Mesodermal cell (in vitro differentiated cells): ENCODE data around the gene PIEZO1.

ENCODE experiments used
- H3K27ac ChIP-seq: 2 replicates; pipeline ENCODE4 v1.7.0; 2013; ENCODE audit warnings: mild to moderate bottlenecking, low read depth, low read length, moderate library complexity; ENCODE audit not compliant: severe bottlenecking
- H3K36me3 ChIP-seq: 2 replicates; pipeline ENCODE4 v1.7.1; 2013; ENCODE audit warnings: mild to moderate bottlenecking, low read length, moderate library complexity; ENCODE audit not compliant: control insufficient read depth, insufficient read depth
- H3K4me1 ChIP-seq: one replicate; pipeline ENCODE4 v1.7.1; 2013; ENCODE audit warnings: mild to moderate bottlenecking, low read length; ENCODE audit not compliant: insufficient read depth, control insufficient read depth, poor library complexity, severe bottlenecking
- H3K4me3 ChIP-seq: 2 replicates; pipeline ENCODE4 v1.7.0; 2013; ENCODE audit warnings: low read length, control low read depth, mild to moderate bottlenecking; ENCODE audit not compliant: insufficient read depth, poor library complexity, severe bottlenecking; ENCODE audit errors: extremely low read depth
- H3K9me3 ChIP-seq: 2 replicates; pipeline ENCODE4 v1.7.1; 2013; ENCODE audit warnings: mild to moderate bottlenecking, low read length, moderate library complexity; ENCODE audit not compliant: control insufficient read depth
- WGBS, 2 experiments: methylation state at CpG; one replicate each; pipeline ENCODE4 v1.1.5; 2013; ENCODE audit warnings: missing lambda C conversion rate in 2 of 2; ENCODE audit not compliant: insufficient coverage in 2 of 2; 5-methylcytosine and 5-hydroxymethylcytosine counted together

Gene PIEZO1

GRCh38 chr16:88712362-88712979 lies 72.5 kb downstream of the PIEZO1 start:
- peaks cover 47% of the 10 kb centered on the region for H3K36me3 ChIP-seq
- no peak overlapping the region for H3K4me3 ChIP-seq
- no peak overlapping the region for H3K27ac ChIP-seq
- H3K9me3 ChIP-seq = no peaks in the 10 kb centered on the region
- 85 to 92% methylated on average over 21 to 22 of the region's 25 CpGs for WGBS, 2 experiments
- H3K4me1 ChIP-seq = peaks cover 2% of the 10 kb centered on the region

- Histone ChIP-seq H3K27ac (no peak overlapping the region), H3K4me1 (peaks cover 5% of the 10 kb centered on the region), H3K36me3 (peaks cover 40% of the 10 kb centered on the region), H3K4me3 (no peak overlapping the region), H3K9me3 (no peaks in the 10 kb centered on the region)
- WGBS, 2 experiments = 85 to 92% methylated on average over 16 to 17 of the region's 18 CpGs
Measured at GRCh38 chr16:88711750-88712340, 73.2 kb downstream of the PIEZO1 start.

- Histone ChIP-seq H3K36me3 (peaks cover 27% of the 10 kb centered on the region), H3K4me1 (peaks cover 5% of the 10 kb centered on the region), H3K27ac (no peak overlapping the region), H3K4me3 (no peak overlapping the region), H3K9me3 (no peaks in the 10 kb centered on the region)
- 88 to 90% methylated on average over 13 to 15 of the region's 16 CpGs for WGBS, 2 experiments
Measured at GRCh38 chr16:88710556-88710955, 74.5 kb downstream of the PIEZO1 start.

DNA sequence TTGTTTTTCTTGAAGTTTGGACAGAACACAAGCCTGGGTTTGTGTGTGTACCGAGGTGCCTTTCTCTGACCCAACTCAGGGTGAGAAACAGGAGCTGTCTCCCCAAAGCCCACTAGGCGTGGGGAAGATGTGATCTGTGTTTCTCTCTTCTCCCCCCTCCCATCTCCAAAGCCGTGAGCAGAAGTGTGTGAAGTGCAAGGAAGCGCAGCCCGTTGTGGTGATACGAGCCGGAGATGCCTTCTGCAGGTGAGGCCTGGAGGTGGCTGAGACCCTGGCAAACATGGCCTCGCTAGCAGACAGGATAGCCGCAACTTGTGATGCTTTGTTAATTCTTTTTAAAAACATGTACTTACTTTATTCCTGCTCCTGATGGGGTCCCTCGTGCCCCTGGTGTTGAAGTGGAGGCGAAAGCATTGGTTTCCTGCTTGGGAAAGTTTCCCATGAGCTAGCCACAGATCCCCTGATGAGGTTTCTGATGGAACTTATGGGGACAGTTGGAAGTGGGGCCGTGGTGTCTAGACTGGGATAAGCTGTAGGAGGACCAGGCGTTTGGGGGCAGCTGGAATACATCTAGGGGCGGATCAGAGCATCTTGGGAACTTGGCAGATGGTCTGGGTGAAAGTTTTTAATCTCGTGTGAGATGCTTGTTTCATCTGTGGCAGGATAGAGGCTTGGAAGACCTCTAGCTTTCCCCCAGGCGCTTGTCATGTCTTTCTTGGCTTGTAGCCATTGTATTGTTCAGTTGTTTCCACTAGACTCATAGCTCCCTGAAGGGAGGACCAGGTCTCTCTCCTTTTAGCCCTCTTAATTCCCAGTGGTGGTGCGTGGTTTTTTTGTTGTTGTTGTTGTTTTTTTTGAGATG lies 77.8 kb downstream of the PIEZO1 start:
- peak overlapping the region; percentile 95 for H3K4me3 ChIP-seq
- no peaks in the 10 kb centered on the region for H3K9me3 ChIP-seq
- WGBS, 2 experiments = 54 to 71% methylated on average over 10 to 11 of the region's 17 CpGs
- peak overlapping the region; percentile 16 for H3K27ac ChIP-seq
- peaks cover 25% of the 10 kb centered on the region for H3K4me1 ChIP-seq
- peaks cover 18% of the 10 kb centered on the region for H3K36me3 ChIP-seq

DNA sequence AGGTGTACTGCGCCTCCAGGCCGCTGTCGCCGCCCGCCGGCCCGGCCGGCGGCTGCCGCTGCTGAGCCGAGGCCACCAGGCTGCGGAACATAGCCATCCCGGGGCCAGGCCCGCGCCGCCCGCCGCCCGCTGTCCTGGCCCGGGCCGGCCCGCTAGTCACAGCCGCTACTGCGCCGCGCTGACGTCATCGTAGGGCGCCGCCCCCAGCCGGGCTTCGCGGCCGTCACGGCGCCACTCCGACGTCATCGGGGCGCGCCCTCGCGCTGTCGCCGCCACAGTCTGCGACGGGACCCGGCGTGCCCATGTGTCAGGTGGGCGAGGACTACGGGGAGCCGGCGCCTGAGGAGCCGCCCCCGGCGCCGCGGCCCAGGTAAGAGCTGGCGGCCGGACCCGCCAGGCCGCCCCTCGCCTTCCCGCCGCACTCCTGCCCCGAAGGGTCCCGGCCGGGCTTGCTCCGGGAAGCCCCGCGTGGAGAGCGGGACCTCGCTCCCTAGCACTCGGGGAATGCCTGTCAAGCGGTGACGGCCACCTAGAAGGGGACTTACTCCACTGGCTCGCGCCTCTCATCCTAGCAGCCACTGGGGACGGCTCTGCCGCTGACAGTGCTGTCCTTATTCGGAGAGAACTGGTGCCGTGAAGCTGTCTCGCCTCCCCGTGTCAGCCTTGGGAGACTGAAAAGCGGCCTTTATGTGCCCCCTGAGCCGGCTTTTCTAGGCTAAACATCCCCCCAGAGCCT lies 78.6 kb downstream of the PIEZO1 start, which contains the start of the genes CTU2 and RNF166:
TSS of gene CTU2 (plus strand) at position 275 of the 736 bp plus-strand sequence. CDS start at position 303, 28 bp downstream.
TSS of gene RNF166 (minus strand) at position 180 of the 736 bp plus-strand sequence. CDS start at position 97, 83 bp downstream.
- Histone ChIP-seq H3K27ac (peak within 1 kb of the TSS; percentile 41), H3K4me1 (peaks cover 33% of the 10 kb centered on the region), H3K9me3 (no peaks in the 10 kb centered on the region), H3K4me3 (peak within 1 kb of the TSS; percentile 95), H3K36me3 (peaks cover 20% of the 10 kb centered on the region)
- WGBS, 2 experiments = 0 to 1% methylated on average over 75 to 85 of the region's 86 CpGs

DNA sequence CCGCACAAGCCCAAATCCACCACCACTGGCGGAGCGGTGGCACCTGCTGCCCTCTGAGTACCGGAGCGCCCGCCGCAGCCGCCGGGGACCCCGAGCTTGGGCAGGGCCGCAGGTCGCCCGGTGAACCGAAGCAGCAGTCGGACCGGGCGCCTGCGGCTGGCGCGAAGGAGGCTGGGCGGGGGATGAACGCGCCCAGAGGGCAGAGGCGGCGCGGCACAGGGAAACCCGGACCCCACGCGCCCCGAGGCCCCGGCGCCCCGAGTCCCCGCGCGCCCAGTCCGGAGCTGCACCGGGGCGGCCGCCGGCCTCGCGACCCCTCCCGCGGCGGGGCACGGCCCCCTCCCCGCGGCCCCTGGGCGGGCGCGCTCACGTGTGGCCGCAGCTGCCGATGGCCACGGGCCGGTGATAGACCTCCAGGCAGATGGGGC lies 79.2 kb downstream of the PIEZO1 start:
- H3K4me1 ChIP-seq = peaks cover 39% of the 10 kb centered on the region
- WGBS, 2 experiments = 0 to 3% methylated on average over 15 to 53 of the region's 57 CpGs

GRCh38 chr16:88705076-88705684 lies 79.8 kb downstream of the PIEZO1 start:
- no peaks in the 10 kb centered on the region for H3K9me3 ChIP-seq
- peaks cover 23% of the 10 kb centered on the region for H3K36me3 ChIP-seq
- H3K4me3 ChIP-seq = peak overlapping the region; percentile 95
- no peak overlapping the region for H3K27ac ChIP-seq
- peaks cover 43% of the 10 kb centered on the region for H3K4me1 ChIP-seq
- 52 to 55% methylated on average over 9 of the region's 9 CpGs for WGBS, 2 experiments

More for the DNA sequence above, 79.2 kb downstream of the PIEZO1 start:
- Histone ChIP-seq H3K9me3 (no peaks in the 10 kb centered on the region), H3K4me3 (peak overlapping the region; percentile 95), H3K27ac (peak overlapping the region; percentile 41), H3K36me3 (peaks cover 21% of the 10 kb centered on the region)

GRCh38 chr16:88703486-88704309 lies 81.3 kb downstream of the PIEZO1 start:
- 92% methylated on average over 22 to 24 of the region's 26 CpGs for WGBS, 2 experiments
- H3K4me1 ChIP-seq = peaks cover 43% of the 10 kb centered on the region
- H3K36me3 ChIP-seq = peaks cover 29% of the 10 kb centered on the region
- H3K9me3 ChIP-seq = no peaks in the 10 kb centered on the region
- no peak overlapping the region for H3K27ac ChIP-seq
- no peak overlapping the region for H3K4me3 ChIP-seq

GRCh38 chr16:88702371-88703210 lies 82.4 kb downstream of the PIEZO1 start:
- 93 to 96% methylated on average over 26 to 31 of the region's 31 CpGs for WGBS, 2 experiments
- Histone ChIP-seq H3K4me3 (no peak overlapping the region), H3K27ac (no peak overlapping the region), H3K4me1 (peaks cover 42% of the 10 kb centered on the region), H3K9me3 (no peaks in the 10 kb centered on the region), H3K36me3 (peaks cover 39% of the 10 kb centered on the region)
